AG09309 (cell line): ENCODE measurements around the gene SEMA5A.

Source experiments
- DNase-seq: peaks from one replicate; pipeline ENCODE4 v3.0.0-alpha.2; 2010; ENCODE audit warnings: low read depth
- H3K4me3 ChIP-seq: 2 replicates; pipeline ENCODE4 v1.5.1; 2011; ENCODE audit warnings: mild to moderate bottlenecking, low read depth, low read length, moderate library complexity; ENCODE audit not compliant: control insufficient read depth
- TF ChIP-seq, protein P1 (sequence below): IDR thresholded peaks from 2 replicates; pipeline ENCODE4 v1.5.1; 2011; ENCODE audit warnings: mild to moderate bottlenecking, low read depth, low read length, inconsistent platforms; ENCODE audit not compliant: insufficient read depth, control insufficient read depth; ENCODE audit errors: missing control alignments

SEMA5A gene

DNA sequence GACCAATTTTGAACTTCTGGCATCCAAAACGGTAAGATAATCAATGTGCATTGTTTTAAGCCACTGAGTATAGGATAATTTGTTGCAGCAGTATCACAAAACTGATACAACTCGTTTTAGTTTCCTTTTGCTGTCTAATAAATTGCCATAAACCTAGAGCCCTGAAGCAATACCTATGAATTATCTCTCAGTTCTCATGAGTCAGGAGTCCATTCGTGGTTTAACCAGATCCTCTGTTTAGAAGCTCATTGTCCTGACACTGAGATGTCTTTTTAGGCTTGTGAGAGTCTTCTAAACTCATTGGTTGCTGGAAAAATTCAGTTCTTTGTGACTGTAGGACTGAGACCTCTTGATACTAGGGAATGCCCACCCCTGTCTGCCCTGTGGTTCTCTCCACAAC, 262.9 kb downstream of the SEMA5A start:
- TF ChIP-seq, protein P1, sequence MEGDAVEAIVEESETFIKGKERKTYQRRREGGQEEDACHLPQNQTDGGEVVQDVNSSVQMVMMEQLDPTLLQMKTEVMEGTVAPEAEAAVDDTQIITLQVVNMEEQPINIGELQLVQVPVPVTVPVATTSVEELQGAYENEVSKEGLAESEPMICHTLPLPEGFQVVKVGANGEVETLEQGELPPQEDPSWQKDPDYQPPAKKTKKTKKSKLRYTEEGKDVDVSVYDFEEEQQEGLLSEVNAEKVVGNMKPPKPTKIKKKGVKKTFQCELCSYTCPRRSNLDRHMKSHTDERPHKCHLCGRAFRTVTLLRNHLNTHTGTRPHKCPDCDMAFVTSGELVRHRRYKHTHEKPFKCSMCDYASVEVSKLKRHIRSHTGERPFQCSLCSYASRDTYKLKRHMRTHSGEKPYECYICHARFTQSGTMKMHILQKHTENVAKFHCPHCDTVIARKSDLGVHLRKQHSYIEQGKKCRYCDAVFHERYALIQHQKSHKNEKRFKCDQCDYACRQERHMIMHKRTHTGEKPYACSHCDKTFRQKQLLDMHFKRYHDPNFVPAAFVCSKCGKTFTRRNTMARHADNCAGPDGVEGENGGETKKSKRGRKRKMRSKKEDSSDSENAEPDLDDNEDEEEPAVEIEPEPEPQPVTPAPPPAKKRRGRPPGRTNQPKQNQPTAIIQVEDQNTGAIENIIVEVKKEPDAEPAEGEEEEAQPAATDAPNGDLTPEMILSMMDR: no peak
- H3K4me3 ChIP-seq: no peak overlapping the region
- DNase-seq: peak; percentile 59

DNA sequence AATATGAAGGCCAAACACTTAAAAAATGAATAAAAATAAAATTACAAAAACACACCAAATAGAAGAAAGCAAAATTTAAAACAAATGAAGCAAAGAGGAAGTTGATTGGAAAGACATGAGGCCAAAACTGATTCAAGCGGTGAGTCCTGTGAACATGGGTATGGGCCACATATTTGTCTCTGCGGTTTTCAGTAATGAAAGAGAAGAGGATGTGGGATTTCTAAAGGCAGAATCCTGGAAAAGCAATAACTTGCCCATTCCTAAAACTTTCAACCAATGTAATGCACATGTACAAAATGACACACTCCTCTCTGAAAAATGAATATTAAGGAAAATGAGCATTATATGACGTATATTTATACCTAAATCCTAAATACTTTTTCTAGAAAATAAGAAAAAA, 263.7 kb downstream of the SEMA5A start:
- no peak overlapping the region for H3K4me3 ChIP-seq
- DNase-seq: peak; percentile 46
- TF ChIP-seq, protein P1: no peak

DNA sequence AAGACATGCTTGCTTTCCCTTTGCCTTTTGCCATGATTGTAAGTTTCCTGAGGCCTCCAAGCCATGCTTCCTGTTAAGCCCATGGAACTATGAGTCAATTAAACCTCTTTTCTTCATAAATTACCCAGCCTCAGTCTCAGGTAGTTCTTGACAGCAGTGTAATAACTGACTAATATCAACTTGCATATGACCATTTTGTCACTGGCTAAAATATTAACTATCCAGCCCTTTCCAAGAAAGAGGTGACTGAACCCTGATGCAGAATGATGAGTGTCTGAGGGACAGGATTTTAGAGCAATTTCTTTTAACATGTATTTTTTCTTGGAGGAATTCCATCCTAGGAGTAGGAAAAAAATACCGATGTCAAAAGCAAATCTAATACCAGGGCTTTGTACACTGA, 266.1 kb downstream of the SEMA5A start:
- no peak for DNase-seq
- TF ChIP-seq, protein P1: no peak
- H3K4me3 ChIP-seq: no peak overlapping the region

DNA sequence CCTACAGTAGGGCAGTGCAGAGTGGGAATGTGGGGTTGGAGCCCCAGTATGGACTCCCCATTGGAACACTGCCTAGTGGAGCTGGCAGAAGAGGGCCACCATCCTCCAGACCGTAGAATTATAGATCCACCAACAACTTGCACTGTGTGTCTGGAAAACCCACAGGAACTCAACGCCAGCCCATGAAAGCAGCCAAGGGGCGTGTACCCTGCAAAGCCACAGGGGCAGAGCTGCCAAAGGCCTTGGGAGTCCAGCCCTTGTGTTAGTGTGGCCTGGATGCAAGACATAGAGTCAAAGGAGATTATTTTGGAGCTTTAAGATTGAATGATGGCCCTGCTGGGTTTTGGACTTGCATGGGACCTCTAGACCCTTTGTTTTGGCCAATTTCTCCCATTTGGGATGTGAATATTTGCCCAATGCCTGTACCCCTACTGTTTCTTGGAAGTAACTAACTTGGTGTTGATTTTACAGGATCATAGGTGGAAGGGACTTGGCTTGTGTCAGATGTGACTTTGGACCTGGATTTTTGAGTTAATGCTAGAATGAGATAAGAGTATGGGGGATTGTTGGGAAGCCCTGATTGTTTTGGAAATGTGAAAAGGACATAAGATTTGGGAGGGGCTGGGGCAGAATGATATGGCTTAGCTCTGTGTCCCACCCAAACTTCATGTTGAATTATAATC, 266.8 kb downstream of the SEMA5A start:
- no peak for DNase-seq
- no peak overlapping the region for H3K4me3 ChIP-seq
- TF ChIP-seq, protein P1: no peak

DNA sequence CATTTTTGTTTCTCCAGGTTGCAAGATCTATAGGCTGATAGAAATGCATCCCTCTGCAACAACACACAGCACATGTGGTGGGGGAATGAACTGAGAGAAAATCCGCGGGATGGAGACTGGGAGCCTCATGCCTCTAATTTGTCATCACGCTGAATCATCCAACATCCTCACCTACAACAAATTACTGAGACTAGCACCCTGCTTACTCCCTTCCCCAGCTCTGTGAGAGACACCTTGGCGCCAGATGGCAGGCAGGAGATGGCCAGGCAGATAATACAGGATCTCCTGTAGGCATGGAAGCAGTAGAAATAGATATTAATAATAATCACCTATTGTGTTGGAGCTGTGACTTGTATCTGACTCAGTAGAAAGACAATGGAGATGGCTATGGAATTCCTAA, 276.9 kb downstream of the SEMA5A start:
- TF ChIP-seq, protein P1: no peak
- DNase-seq: no peak
- H3K4me3 ChIP-seq: no peak overlapping the region

DNA sequence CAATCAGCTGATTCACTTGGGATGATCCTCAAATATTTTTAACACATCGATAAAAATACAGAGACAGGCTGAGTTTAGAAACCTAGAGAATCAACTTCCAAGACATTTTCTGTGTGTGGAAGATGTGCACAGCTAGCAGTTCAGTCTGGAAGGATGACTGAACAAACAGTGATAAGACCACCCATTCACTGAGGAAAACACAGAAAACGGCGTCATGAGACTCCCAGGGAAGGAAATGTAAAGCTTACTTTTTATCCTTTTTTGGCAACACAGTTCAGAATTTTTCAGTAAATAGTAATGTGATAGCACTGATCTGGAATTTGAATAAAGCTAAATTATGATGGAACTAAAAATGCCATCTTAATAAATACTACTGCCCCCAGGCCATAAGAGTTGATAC, 277.6 kb downstream of the SEMA5A start:
- TF ChIP-seq, protein P1: no peak
- DNase-seq: no peak
- H3K4me3 ChIP-seq: no peak overlapping the region
